SK-N-SH (cell line): Measurements from ENCODE around the gene CHRM5. TPM values are rescaled to one million over a fixed set of nuclear protein-coding genes. Genes with fewer than 3 reads are reported as not detected.

Experiments used
- CTCF ChIA-PET: fragments of 300-600, 350-600 bp; formaldehyde crosslinking; extraction: SDS; loops from one replicate; lab custom pipeline; 2021; lab: Yijun Ruan, JAX
- POLR2A ChIA-PET: fragments of 350-600 bp; sonication (Branson Sonifier 250); formaldehyde crosslinking; extraction: SDS; loops from one replicate; lab custom pipeline; 2020; ENCODE audit warnings: antibody characterized with exemption, inconsistent platforms; lab: Yijun Ruan, JAX
- DNase-seq: peaks from one replicate; pipeline ENCODE4 v3.0.0; 2012
- H2AFZ ChIP-seq: fragments of 200-600 bp; sonication (generic); 2 replicates; pipeline ENCODE4 v1.8.1; 2016; ENCODE audit warnings: antibody characterized with exemption, mild to moderate bottlenecking, low read depth
- H3F3A ChIP-seq: fragments of 200-600 bp; sonication (generic); replicated peaks from 2 replicates; pipeline ENCODE3; 2016; ENCODE audit warnings: antibody characterized with exemption, mild to moderate bottlenecking; ENCODE audit not compliant: insufficient read depth
- H3K27ac ChIP-seq, 2 experiments: fragments of 200-500 bp in 1 of 2; fragments of 200-600 bp in 1 of 2; sonication (Bioruptor generic) in 1 of 2; sonication (generic), shearing (Covaris generic) in 1 of 2; 2 replicates each; pipeline versions ENCODE4 v1.5.1 to v1.6.1; 2014 to 2016; ENCODE audit warnings: low read depth in 2 of 2, inconsistent platforms in 1 of 2, low read length in 1 of 2, mild to moderate bottlenecking in 1 of 2, mixed read lengths in 1 of 2
- H3K27me3 ChIP-seq: fragments of 200-600 bp; sonication (generic), shearing (Covaris generic); 2 replicates; pipeline ENCODE4 v1.6.1; 2016; ENCODE audit warnings: mixed run types; ENCODE audit not compliant: insufficient read depth
- H3K36me3 ChIP-seq, 2 experiments: fragments of 200-500 bp in 1 of 2; fragments of 200-600 bp in 1 of 2; sonication (Bioruptor generic) in 1 of 2; sonication (generic) in 1 of 2; replicated peaks in 1 of 2; 2 replicates each; pipeline versions ENCODE3 to v1.5.1; 2014 to 2016; ENCODE audit warnings: low read length in 1 of 2, mild to moderate bottlenecking in 1 of 2; ENCODE audit not compliant: insufficient read depth in 2 of 2, control insufficient read depth in 1 of 2
- H3K4me1 ChIP-seq, 2 experiments: fragments of 200-500 bp in 1 of 2; fragments of 200-600 bp in 1 of 2; sonication (Bioruptor generic) in 1 of 2; sonication (generic), shearing (Covaris generic) in 1 of 2; 2 replicates each; pipeline versions ENCODE4 v1.5.1 to v1.6.1; 2014 to 2016; ENCODE audit warnings: low read depth in 1 of 2, low read length in 1 of 2, mixed run types in 1 of 2; ENCODE audit not compliant: insufficient read depth in 2 of 2, control insufficient read depth in 1 of 2
- H3K4me2 ChIP-seq: fragments of 200-600 bp; sonication (generic), shearing (Covaris generic); 2 replicates; pipeline ENCODE4 v1.6.1; 2017; ENCODE audit warnings: mixed run types
- H3K4me3 ChIP-seq, 2 experiments: fragments of 200-500 bp in 1 of 2; fragments of 200-600 bp in 1 of 2; sonication (Bioruptor generic) in 1 of 2; sonication (generic), shearing (Covaris generic) in 1 of 2; 2 replicates each; pipeline versions ENCODE4 v1.5.1 to v1.8.1; 2014 to 2016; ENCODE audit warnings: low read depth in 2 of 2, inconsistent platforms in 1 of 2, low read length in 1 of 2, mild to moderate bottlenecking in 1 of 2, mixed read lengths in 1 of 2, moderate library complexity in 1 of 2
- H3K79me2 ChIP-seq: fragments of 200-600 bp; sonication (generic); 2 replicates; pipeline ENCODE4 v1.8.1; 2017; ENCODE audit warnings: mild to moderate bottlenecking; ENCODE audit not compliant: insufficient read depth
- H3K9ac ChIP-seq: fragments of 200-600 bp; sonication (generic); 2 replicates; pipeline ENCODE4 v1.6.1; 2017; ENCODE audit warnings: mixed run types
- H3K9me2 ChIP-seq: fragments of 200-600 bp; sonication (generic); 2 replicates; pipeline ENCODE4 v1.6.1; 2017; ENCODE audit warnings: mixed run types
- H3K9me3 ChIP-seq: fragments of 200-600 bp; sonication (generic); 2 replicates; pipeline ENCODE4 v1.6.1; 2017; ENCODE audit warnings: mixed run types, mild to moderate bottlenecking, moderate library complexity
- H4K20me1 ChIP-seq: fragments of 200-600 bp; sonication (generic); 2 replicates; pipeline ENCODE4 v1.6.1; 2017; ENCODE audit warnings: mild to moderate bottlenecking, mixed run types; ENCODE audit not compliant: insufficient read depth
- CHD2 ChIP-seq: fragments of 150-350 bp; IDR thresholded peaks from 2 replicates; pipeline ENCODE4 v1.6.1; 2018; ENCODE audit warnings: low read length; ENCODE audit not compliant: partially characterized antibody
- CTCF ChIP-seq: fragments of 200-600 bp; sonication (generic); IDR thresholded peaks from 2 replicates; pipeline ENCODE4 v1.6.1; 2017; ENCODE audit warnings: antibody characterized with exemption, mild to moderate bottlenecking, moderate library complexity
- ELF1 ChIP-seq: IDR thresholded peaks from 2 replicates; pipeline ENCODE4 v1.4.0; 2012
- EZH2phosphoT487 ChIP-seq: fragments of 200-600 bp; sonication (generic); IDR thresholded peaks from 2 replicates; pipeline ENCODE4 v1.6.1; 2017; ENCODE audit warnings: low read depth, mixed run types, mild to moderate bottlenecking, antibody characterized with exemption, moderate library complexity, borderline replicate concordance
- FOXM1 ChIP-seq: IDR thresholded peaks from 2 replicates; pipeline ENCODE4 v1.4.0; 2012; ENCODE audit warnings: low read depth, mild to moderate bottlenecking
- JUND ChIP-seq: IDR thresholded peaks from 2 replicates; pipeline ENCODE4 v1.4.0; 2012
- NRF1 ChIP-seq: IDR thresholded peaks from 2 replicates; pipeline ENCODE4 v1.6.1; 2012; ENCODE audit warnings: low read depth, mild to moderate bottlenecking, low read length
- POLR2AphosphoS5 ChIP-seq: IDR thresholded peaks from 2 replicates; pipeline ENCODE4 v1.6.1; 2012; ENCODE audit warnings: low read depth, low read length
- SIN3A ChIP-seq: IDR thresholded peaks from 2 replicates; pipeline ENCODE4 v1.6.1; 2012; ENCODE audit warnings: low read depth, mild to moderate bottlenecking, low read length, moderate library complexity, borderline replicate concordance
- SMC3 ChIP-seq: IDR thresholded peaks from 2 replicates; pipeline ENCODE4 v1.6.1; 2012; ENCODE audit warnings: low read depth, low read length, improper control_type of control experiment
- TAF1 ChIP-seq: IDR thresholded peaks from 2 replicates; pipeline ENCODE4 v1.6.1; 2012; ENCODE audit warnings: low read depth, mild to moderate bottlenecking, low read length, moderate library complexity, borderline replicate concordance
- TCF12 ChIP-seq: IDR thresholded peaks from 2 replicates; pipeline ENCODE4 v1.4.0; 2012
- TEAD4 ChIP-seq: IDR thresholded peaks from 2 replicates; pipeline ENCODE4 v1.4.0; 2012; ENCODE audit warnings: mild to moderate bottlenecking, borderline replicate concordance; ENCODE audit not compliant: insufficient read depth
- USF1 ChIP-seq: IDR thresholded peaks from 2 replicates; pipeline ENCODE4 v1.4.0; 2012; ENCODE audit warnings: low read depth, borderline replicate concordance
- YY1 ChIP-seq: IDR thresholded peaks from 2 replicates; pipeline ENCODE4 v1.4.0; 2012; ENCODE audit warnings: low read depth, mild to moderate bottlenecking
- WGBS: methylation state at CpG from one replicate; pipeline ENCODE4 v1.1.6; 2017; ENCODE audit warnings: low lambda C conversion rate; 5-methylcytosine and 5-hydroxymethylcytosine counted together
- polyA plus RNA-seq, 3 experiments: library from polyadenylated mRNA; depleted of rRNA; stranded (reverse); fragments of >200 nt; gene quantifications; 2 replicates each; pipeline ENCODE4 v1.2.3, GENCODE V29; 2012
- TF ChIP-seq, protein P1 (sequence below): IDR thresholded peaks from 2 replicates; pipeline ENCODE4 v1.6.1; 2012; ENCODE audit warnings: mild to moderate bottlenecking, low read depth, low read length, moderate library complexity
- TF ChIP-seq, protein P2 (sequence below): fragments of 150-350 bp; IDR thresholded peaks from 2 replicates; pipeline ENCODE4 v1.6.1; 2016; ENCODE audit warnings: mild to moderate bottlenecking, low read depth, low read length
- TF ChIP-seq, protein P3 (sequence below): IDR thresholded peaks from 2 replicates; pipeline ENCODE4; 2012

Gene CHRM5
- polyA plus RNA-seq, 1 of the 3 experiments (the other 2 are of a cell fraction) = 0.03 TPM

DNA sequence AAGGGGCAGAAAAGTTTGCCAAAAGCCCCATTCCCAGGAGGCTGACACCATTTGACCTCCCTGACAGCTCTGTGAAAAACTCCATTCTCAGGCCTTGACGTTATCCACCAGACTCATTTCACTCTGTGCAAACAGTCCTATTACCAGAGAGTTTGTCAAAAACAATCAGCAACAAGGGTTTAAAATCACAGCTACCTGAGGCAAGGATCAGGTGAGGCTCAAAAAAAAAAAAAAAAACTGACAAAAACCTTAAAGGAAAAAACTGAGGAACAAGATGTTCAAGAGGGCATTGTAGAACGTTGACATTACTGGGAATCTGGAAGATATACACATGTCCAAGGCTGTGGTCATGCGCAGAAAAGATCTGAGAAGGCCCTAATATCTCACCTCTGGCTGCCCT is 59.3 kb downstream of the CHRM5 start:
- H3K9ac ChIP-seq = no peak overlapping the region
- CTCF ChIA-PET = no interaction called here
- no peaks in the 10 kb centered on the region for H3K9me2 ChIP-seq
- no peaks in the 10 kb centered on the region for H3K36me3 ChIP-seq
- H3K4me2 ChIP-seq = no peak overlapping the region
- peaks cover 18% of the 10 kb centered on the region; the same call in 1 of the 2 replicates for H3K79me2 ChIP-seq
- H2AFZ ChIP-seq = no peak overlapping the region
- no peaks in the 10 kb centered on the region for H3F3A ChIP-seq
- DNase-seq = no peak
- TF ChIP-seq ELF1 = no peak
- no peak for TF ChIP-seq CHD2
- TF ChIP-seq NRF1 = no peak
- TF ChIP-seq, protein P1, sequence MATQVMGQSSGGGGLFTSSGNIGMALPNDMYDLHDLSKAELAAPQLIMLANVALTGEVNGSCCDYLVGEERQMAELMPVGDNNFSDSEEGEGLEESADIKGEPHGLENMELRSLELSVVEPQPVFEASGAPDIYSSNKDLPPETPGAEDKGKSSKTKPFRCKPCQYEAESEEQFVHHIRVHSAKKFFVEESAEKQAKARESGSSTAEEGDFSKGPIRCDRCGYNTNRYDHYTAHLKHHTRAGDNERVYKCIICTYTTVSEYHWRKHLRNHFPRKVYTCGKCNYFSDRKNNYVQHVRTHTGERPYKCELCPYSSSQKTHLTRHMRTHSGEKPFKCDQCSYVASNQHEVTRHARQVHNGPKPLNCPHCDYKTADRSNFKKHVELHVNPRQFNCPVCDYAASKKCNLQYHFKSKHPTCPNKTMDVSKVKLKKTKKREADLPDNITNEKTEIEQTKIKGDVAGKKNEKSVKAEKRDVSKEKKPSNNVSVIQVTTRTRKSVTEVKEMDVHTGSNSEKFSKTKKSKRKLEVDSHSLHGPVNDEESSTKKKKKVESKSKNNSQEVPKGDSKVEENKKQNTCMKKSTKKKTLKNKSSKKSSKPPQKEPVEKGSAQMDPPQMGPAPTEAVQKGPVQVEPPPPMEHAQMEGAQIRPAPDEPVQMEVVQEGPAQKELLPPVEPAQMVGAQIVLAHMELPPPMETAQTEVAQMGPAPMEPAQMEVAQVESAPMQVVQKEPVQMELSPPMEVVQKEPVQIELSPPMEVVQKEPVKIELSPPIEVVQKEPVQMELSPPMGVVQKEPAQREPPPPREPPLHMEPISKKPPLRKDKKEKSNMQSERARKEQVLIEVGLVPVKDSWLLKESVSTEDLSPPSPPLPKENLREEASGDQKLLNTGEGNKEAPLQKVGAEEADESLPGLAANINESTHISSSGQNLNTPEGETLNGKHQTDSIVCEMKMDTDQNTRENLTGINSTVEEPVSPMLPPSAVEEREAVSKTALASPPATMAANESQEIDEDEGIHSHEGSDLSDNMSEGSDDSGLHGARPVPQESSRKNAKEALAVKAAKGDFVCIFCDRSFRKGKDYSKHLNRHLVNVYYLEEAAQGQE = no peak
- TF ChIP-seq TEAD4 = no peak
- TF ChIP-seq SIN3A = no peak
- TF ChIP-seq USF1 = no peak
- no peak for TF ChIP-seq YY1
- no peak for TF ChIP-seq CTCF
- TF ChIP-seq, protein P2, sequence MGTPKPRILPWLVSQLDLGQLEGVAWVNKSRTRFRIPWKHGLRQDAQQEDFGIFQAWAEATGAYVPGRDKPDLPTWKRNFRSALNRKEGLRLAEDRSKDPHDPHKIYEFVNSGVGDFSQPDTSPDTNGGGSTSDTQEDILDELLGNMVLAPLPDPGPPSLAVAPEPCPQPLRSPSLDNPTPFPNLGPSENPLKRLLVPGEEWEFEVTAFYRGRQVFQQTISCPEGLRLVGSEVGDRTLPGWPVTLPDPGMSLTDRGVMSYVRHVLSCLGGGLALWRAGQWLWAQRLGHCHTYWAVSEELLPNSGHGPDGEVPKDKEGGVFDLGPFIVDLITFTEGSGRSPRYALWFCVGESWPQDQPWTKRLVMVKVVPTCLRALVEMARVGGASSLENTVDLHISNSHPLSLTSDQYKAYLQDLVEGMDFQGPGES = no peak
- TF ChIP-seq, protein P3, sequence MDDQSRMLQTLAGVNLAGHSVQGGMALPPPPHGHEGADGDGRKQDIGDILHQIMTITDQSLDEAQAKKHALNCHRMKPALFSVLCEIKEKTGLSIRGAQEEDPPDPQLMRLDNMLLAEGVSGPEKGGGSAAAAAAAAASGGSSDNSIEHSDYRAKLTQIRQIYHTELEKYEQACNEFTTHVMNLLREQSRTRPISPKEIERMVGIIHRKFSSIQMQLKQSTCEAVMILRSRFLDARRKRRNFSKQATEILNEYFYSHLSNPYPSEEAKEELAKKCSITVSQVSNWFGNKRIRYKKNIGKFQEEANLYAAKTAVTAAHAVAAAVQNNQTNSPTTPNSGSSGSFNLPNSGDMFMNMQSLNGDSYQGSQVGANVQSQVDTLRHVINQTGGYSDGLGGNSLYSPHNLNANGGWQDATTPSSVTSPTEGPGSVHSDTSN = no peak
- TF ChIP-seq TAF1 = no peak
- no peak for TF ChIP-seq EZH2phosphoT487
- TF ChIP-seq POLR2AphosphoS5 = no peak
- TF ChIP-seq JUND = no peak
- no peak for TF ChIP-seq SMC3
- TF ChIP-seq TCF12 = no peak
- no peak for TF ChIP-seq FOXM1
- no peak overlapping the region for H3K4me3 ChIP-seq
- 63% methylated on average over 3 of the region's 3 CpGs for WGBS
- H3K27me3 ChIP-seq = no peaks in the 10 kb centered on the region
- POLR2A ChIA-PET = no interaction called here
- H3K4me1 ChIP-seq = no peaks in the 10 kb centered on the region; a peak in 1 of 4 replicates
- H4K20me1 ChIP-seq = no peaks in the 10 kb centered on the region
- no peak overlapping the region for H3K27ac ChIP-seq
- no peaks in the 10 kb centered on the region for H3K9me3 ChIP-seq
